Measurements from ENCODE around the gene SNHG17.

- TF ChIP-seq, protein P1, sequence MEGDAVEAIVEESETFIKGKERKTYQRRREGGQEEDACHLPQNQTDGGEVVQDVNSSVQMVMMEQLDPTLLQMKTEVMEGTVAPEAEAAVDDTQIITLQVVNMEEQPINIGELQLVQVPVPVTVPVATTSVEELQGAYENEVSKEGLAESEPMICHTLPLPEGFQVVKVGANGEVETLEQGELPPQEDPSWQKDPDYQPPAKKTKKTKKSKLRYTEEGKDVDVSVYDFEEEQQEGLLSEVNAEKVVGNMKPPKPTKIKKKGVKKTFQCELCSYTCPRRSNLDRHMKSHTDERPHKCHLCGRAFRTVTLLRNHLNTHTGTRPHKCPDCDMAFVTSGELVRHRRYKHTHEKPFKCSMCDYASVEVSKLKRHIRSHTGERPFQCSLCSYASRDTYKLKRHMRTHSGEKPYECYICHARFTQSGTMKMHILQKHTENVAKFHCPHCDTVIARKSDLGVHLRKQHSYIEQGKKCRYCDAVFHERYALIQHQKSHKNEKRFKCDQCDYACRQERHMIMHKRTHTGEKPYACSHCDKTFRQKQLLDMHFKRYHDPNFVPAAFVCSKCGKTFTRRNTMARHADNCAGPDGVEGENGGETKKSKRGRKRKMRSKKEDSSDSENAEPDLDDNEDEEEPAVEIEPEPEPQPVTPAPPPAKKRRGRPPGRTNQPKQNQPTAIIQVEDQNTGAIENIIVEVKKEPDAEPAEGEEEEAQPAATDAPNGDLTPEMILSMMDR (conservative IDR thresholded peaks at IDR 0.05) = no peak
- TF ChIP-seq ZFX (IDR thresholded peaks at IDR 0.05) = no peak
Measured at GRCh38 chr20:38432292-38432691, 2.8 kb downstream of the SNHG17 start.
